CD4-positive, CD25-positive, alpha-beta regulatory T cell (primary cell): ENCODE measurements around the gene PMM1. TPM values are rescaled to one million over a fixed set of nuclear protein-coding genes. Genes with fewer than 3 reads are reported as not detected.

Experiments used
- ATAC-seq, 2 donors: fragments of 150-1000 bp; cut with Tn5 transposase; one replicate each; pipeline ENCODE4 v1.10.0; 2021; ENCODE audit warnings: low read depth in 2 of 2, moderate number of reproducible peaks in 2 of 2, moderate library complexity in 1 of 2
- DNase-seq, 3 donors: peaks; one replicate each; pipeline versions ENCODE4 v3.0.0 to v3.0.0-alpha.2; 2012 to 2022; ENCODE audit warnings: mixed read lengths in 1 of 3
- H3K27ac ChIP-seq: one replicate; pipeline ENCODE4 v1.7.0; 2013; ENCODE audit warnings: mild to moderate bottlenecking, low read length; ENCODE audit not compliant: insufficient read depth, poor library complexity, severe bottlenecking
- H3K27me3 ChIP-seq: one replicate; pipeline ENCODE4 v1.7.0; 2013; ENCODE audit warnings: low read length; ENCODE audit not compliant: control insufficient read depth, insufficient read depth
- H3K36me3 ChIP-seq: one replicate; pipeline ENCODE4 v1.7.0; 2013; ENCODE audit warnings: mild to moderate bottlenecking, low read length, moderate library complexity; ENCODE audit not compliant: control insufficient read depth, insufficient read depth
- H3K4me1 ChIP-seq: 2 replicates; pipeline ENCODE4 v1.7.0; 2013; ENCODE audit warnings: mild to moderate bottlenecking, low read length; ENCODE audit not compliant: insufficient read depth, control insufficient read depth, poor library complexity, severe bottlenecking
- H3K4me3 ChIP-seq: one replicate; pipeline ENCODE4 v1.7.0; 2013; ENCODE audit warnings: low read depth, mild to moderate bottlenecking, low read length, moderate library complexity
- H3K9me3 ChIP-seq, 2 experiments: 1 replicate in 1 of 2; 2 replicates in 1 of 2; pipeline ENCODE4 v1.7.0; 2013; ENCODE audit warnings: low read length in 2 of 2, mild to moderate bottlenecking in 1 of 2, moderate library complexity in 1 of 2; ENCODE audit not compliant: control insufficient read depth in 2 of 2
- H3K27ac Mint-ChIP-seq, 3 donors: one replicate each; pipeline ENCODE4 v1.8.0; 2020 to 2022; ENCODE audit warnings: mild to moderate bottlenecking in 3 of 3, mixed read lengths in 3 of 3, moderate library complexity in 2 of 3
- H3K27me3 Mint-ChIP-seq: one replicate; pipeline ENCODE4 v1.8.0; 2022; ENCODE audit warnings: mild to moderate bottlenecking, mixed read lengths
- H3K36me3 Mint-ChIP-seq: one replicate; pipeline ENCODE4 v1.8.0; 2020; ENCODE audit warnings: mixed read lengths
- H3K4me1 Mint-ChIP-seq, 4 donors: one replicate each; pipeline ENCODE4 v1.8.0; 2020 to 2022; ENCODE audit warnings: mixed read lengths in 4 of 4, mild to moderate bottlenecking in 1 of 4
- H3K4me3 Mint-ChIP-seq, 4 donors: one replicate each; pipeline ENCODE4 v1.8.0; 2020 to 2022; ENCODE audit warnings: mild to moderate bottlenecking in 4 of 4, mixed read lengths in 4 of 4, moderate library complexity in 3 of 4
- H3K9me3 Mint-ChIP-seq, 7 donors: one replicate each; pipeline ENCODE4 v1.8.0; 2020 to 2022; ENCODE audit warnings: mixed read lengths in 7 of 7, mild to moderate bottlenecking in 3 of 7, moderate library complexity in 2 of 7
- polyA plus RNA-seq, 4 donors: library from polyadenylated mRNA; unstranded; fragments of 300-500 nt; fragmentation: Illumina TruSeq; gene quantifications; one replicate each; pipeline ENCODE4 v1.2.3, GENCODE V29; 2021
- total RNA-seq: library from RNA; stranded (reverse); gene quantifications from one replicate; pipeline ENCODE4 v1.2.3, GENCODE V29; 2022

PMM1 gene
- total and polyA plus RNA-seq, 5 donors from 2014 or later, result 37.4 to 56.0 (median 48.2) TPM

DNA sequence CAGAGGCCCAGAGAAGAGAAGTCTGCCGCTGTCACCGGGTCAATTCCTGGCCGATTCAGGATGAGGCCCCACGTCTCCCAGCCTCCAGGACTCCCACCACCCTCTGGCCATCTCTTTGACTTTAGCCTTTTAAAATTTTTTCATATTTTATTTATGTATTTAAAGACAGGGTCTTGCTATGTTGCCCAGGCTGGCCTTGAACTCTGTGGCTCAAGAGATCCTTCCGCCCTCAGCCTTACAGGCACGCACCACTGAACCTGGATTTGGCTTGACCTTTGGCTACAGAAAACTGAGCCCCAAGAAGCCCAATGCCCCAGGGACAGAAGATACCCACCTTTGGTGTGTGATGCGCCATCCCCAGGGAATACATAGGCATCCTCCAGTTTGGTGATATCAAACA, 49.3 kb downstream of the PMM1 start:
- ATAC-seq, result no peak
- Mint-ChIP-seq H3K27me3 (no peaks in the 10 kb centered on the region), H3K27ac (peak overlapping the region in 1 of 3 donors; percentile 55), H3K4me1 (peaks cover 0 to 46% (median 27%) of the 10 kb centered on the region in 4 donors), H3K36me3 (no peaks in the 10 kb centered on the region), H3K4me3 (peak overlapping the region in 1 of 4 donors; percentile 95), H3K9me3 (no peaks in the 10 kb centered on the region)
- DNase-seq, result no peak
- Histone ChIP-seq H3K27ac (no peak overlapping the region), H3K4me1 (peaks cover 13% of the 10 kb centered on the region), H3K27me3 (no peaks in the 10 kb centered on the region), H3K9me3 (no peaks in the 10 kb centered on the region), H3K36me3 (peaks cover 11% of the 10 kb centered on the region), H3K4me3 (no peak overlapping the region)

- peaks cover 0 to 42% (median 25%) of the 10 kb centered on the region in 4 donors for H3K4me1 Mint-ChIP-seq
Observed at GRCh38 chr22:41540006-41540315, 49.7 kb downstream of the PMM1 start.

DNA sequence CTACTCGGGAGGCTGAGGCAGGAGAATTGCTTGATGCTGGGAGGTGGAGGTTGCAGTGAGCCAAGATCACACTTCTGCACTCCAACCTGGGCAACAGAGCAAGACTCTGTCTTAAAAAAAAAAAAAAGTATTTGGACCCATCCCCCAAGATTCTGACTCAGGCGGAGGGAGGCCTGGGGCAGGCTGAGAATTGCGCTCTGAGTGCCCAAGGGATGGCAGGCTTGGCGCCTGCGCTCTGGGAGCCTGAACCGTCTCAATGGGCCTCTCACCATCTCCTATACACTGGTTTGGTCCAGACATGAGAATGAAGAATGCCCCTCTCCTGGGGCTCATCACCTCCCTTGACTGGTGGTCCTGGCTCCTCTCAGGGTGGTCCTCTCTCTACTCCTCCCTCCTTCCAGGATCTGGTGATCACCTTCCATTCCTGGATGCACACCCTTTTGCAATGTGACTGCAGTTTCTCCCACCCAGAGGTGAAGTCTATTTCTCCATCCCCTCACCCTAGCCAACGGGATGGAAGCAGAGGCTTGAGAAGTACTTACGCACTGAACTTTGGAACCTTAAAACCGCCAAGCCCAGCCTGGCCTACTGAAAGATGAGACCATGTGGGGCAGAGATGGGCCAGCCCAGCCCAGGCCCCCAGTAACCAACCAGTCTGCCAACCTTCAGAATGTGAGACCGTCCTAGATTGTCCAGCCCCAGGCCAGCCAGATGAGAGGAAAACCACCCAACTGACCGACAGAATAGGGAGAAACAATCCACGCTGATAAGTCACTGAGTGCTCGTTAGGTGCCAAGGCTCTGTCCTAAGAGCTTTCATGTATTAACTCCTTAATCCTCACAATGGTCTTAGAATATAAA, 50.3 kb downstream of the PMM1 start:
- Histone ChIP-seq H3K27ac (no peak overlapping the region), H3K4me1 (peaks cover 13% of the 10 kb centered on the region), H3K4me3 (no peak overlapping the region), H3K36me3 (peaks cover 13% of the 10 kb centered on the region), H3K27me3 (no peaks in the 10 kb centered on the region), H3K9me3 (no peaks in the 10 kb centered on the region)
- Mint-ChIP-seq H3K4me3 (peak overlapping the region in 1 of 4 donors; percentile 95), H3K9me3 (no peaks in the 10 kb centered on the region), H3K4me1 (peaks cover 0 to 37% (median 20%) of the 10 kb centered on the region in 4 donors), H3K27me3 (no peaks in the 10 kb centered on the region), H3K36me3 (peaks cover 5% of the 10 kb centered on the region), H3K27ac (peak overlapping the region in 1 of 3 donors; percentile 75)
- DNase-seq (no peak), ATAC-seq (no peak)

More at GRCh38 chr22:41540006-41540315, 49.7 kb downstream of the PMM1 start:
- H3K4me1 ChIP-seq, result peaks cover 13% of the 10 kb centered on the region
- no peak for DNase-seq
- Mint-ChIP-seq H3K4me3 (peak overlapping the region in 1 of 4 donors; percentile 95), H3K36me3 (peaks cover 4% of the 10 kb centered on the region), H3K27me3 (no peaks in the 10 kb centered on the region), H3K27ac (peak overlapping the region in 1 of 3 donors; percentile 38), H3K9me3 (no peaks in the 10 kb centered on the region)
- no peaks in the 10 kb centered on the region for H3K27me3 ChIP-seq
- no peak overlapping the region for H3K4me3 ChIP-seq
- ATAC-seq, result no peak
- no peaks in the 10 kb centered on the region for H3K9me3 ChIP-seq
- no peak overlapping the region for H3K27ac ChIP-seq
- H3K36me3 ChIP-seq, result peaks cover 11% of the 10 kb centered on the region

DNA sequence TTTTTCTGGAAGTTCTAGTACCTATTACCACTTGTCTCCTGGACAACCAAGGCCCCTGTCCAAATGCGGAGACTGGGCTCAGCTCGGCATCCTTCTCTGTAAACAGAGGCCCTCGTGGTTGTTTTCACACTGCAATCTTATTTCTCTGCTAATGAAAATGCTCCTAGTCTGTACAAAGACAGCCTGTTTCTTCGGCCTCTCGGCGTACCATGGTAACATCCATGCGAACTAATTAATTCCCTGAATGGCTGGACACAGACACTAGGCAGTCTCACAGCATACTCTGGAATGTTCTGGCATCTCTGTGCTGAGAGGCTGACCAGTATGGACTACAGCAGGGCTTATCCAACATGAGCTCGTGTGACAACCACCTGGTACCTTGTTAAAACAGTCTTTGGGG, 51.1 kb downstream of the PMM1 start:
- H3K27ac Mint-ChIP-seq, result peak overlapping the region in 1 of 3 donors; percentile 47

DNA sequence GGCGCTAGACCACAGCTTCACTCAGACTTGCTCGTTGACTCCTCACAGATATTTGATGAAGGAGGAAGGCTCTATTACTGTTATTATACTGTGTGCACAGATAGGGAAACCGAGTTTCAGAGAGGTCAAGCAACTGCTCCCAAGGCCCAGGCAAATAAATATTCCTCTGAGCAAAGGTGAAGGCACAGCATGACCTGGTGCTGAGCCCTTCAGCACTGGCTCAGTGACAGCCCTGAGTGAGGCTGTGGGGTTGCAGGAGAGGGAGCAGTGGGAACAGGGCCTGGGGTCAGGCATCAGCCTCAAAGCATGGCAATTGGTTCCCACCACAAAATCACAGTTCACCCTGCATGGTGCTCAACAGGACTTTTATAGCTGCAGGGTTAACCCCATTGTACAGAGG, 52.4 kb downstream of the PMM1 start:
- Histone ChIP-seq H3K27ac (no peak overlapping the region), H3K9me3 (no peaks in the 10 kb centered on the region), H3K27me3 (no peaks in the 10 kb centered on the region), H3K36me3 (peaks cover 17% of the 10 kb centered on the region), H3K4me1 (no peaks in the 10 kb centered on the region), H3K4me3 (no peak overlapping the region)
- ATAC-seq, result no peak
- DNase-seq, result no peak
- Mint-ChIP-seq H3K4me1 (peaks cover 0 to 17% (median 9%) of the 10 kb centered on the region in 4 donors), H3K27ac (peak overlapping the region in 1 of 3 donors; percentile 35), H3K9me3 (no peaks in the 10 kb centered on the region), H3K27me3 (no peaks in the 10 kb centered on the region), H3K36me3 (peaks cover 5% of the 10 kb centered on the region), H3K4me3 (peak overlapping the region in 1 of 4 donors; percentile 11)

More for the DNA sequence above, 51.1 kb downstream of the PMM1 start:
- no peaks in the 10 kb centered on the region for H3K27me3 Mint-ChIP-seq
- peaks cover 8% of the 10 kb centered on the region for H3K4me1 ChIP-seq
- peaks cover 5% of the 10 kb centered on the region for H3K36me3 Mint-ChIP-seq
- H3K27me3 ChIP-seq, result no peaks in the 10 kb centered on the region
- ATAC-seq (no peak), DNase-seq (no peak)
- H3K4me3 Mint-ChIP-seq, result no peak overlapping the region
- no peaks in the 10 kb centered on the region for H3K9me3 Mint-ChIP-seq
- H3K27ac ChIP-seq, result no peak overlapping the region
- peaks cover 14% of the 10 kb centered on the region for H3K36me3 ChIP-seq
- H3K9me3 ChIP-seq, result no peaks in the 10 kb centered on the region
- peaks cover 0 to 31% (median 18%) of the 10 kb centered on the region in 4 donors for H3K4me1 Mint-ChIP-seq
- no peak overlapping the region for H3K4me3 ChIP-seq

GRCh38 chr22:41535244-41535643, 54.4 kb downstream of the PMM1 start:
- peak overlapping the region in 1 of 3 donors; percentile 48 for H3K27ac Mint-ChIP-seq
- peaks cover 0 to 4% (median 1%) of the 10 kb centered on the region in 4 donors for H3K4me1 Mint-ChIP-seq

GRCh38 chr22:41534219-41534618, 55.4 kb downstream of the PMM1 start:
- Mint-ChIP-seq H3K27ac (peak overlapping the region in 1 of 3 donors; percentile 38), H3K36me3 (peaks cover 5% of the 10 kb centered on the region), H3K9me3 (no peaks in the 10 kb centered on the region), H3K4me1 (peaks cover 0 to 4% (median 1%) of the 10 kb centered on the region in 4 donors), H3K27me3 (no peaks in the 10 kb centered on the region), H3K4me3 (no peak overlapping the region)
- no peak for DNase-seq
- Histone ChIP-seq H3K27me3 (no peaks in the 10 kb centered on the region), H3K4me3 (no peak overlapping the region), H3K36me3 (peaks cover 14% of the 10 kb centered on the region), H3K27ac (no peak overlapping the region), H3K9me3 (no peaks in the 10 kb centered on the region), H3K4me1 (no peaks in the 10 kb centered on the region)
- ATAC-seq, result no peak

More at GRCh38 chr22:41535244-41535643, 54.4 kb downstream of the PMM1 start:
- H3K27me3 Mint-ChIP-seq, result no peaks in the 10 kb centered on the region
- peak overlapping the region in 1 of 4 donors; percentile 7 for H3K4me3 Mint-ChIP-seq
- H3K9me3 Mint-ChIP-seq, result no peaks in the 10 kb centered on the region
- peaks cover 5% of the 10 kb centered on the region for H3K36me3 Mint-ChIP-seq
- Histone ChIP-seq H3K9me3 (no peaks in the 10 kb centered on the region), H3K4me1 (no peaks in the 10 kb centered on the region), H3K27ac (no peak overlapping the region), H3K4me3 (no peak overlapping the region), H3K36me3 (peaks cover 19% of the 10 kb centered on the region), H3K27me3 (no peaks in the 10 kb centered on the region)
- no peak for DNase-seq
- no peak for ATAC-seq
